Upper lobe of right lung (tissue), 1 donor: ENCODE results near the gene PCSK9. TPM values are rescaled to one million over a fixed set of nuclear protein-coding genes. Genes with fewer than 3 reads are reported as not detected.

ENCODE experiments used
- ATAC-seq: fragments of 200-7000 bp; cut with Tn5 transposase; one replicate; pipeline ENCODE4 v1.9.1; 2020; ENCODE audit warnings: mild to moderate bottlenecking, moderate library complexity
- DNase-seq: peaks from one replicate; pipeline ENCODE4 v3.0.0-alpha.2; 2020
- H3K27ac ChIP-seq: fragments of 200-600 bp; one replicate; pipeline ENCODE4 v1.8.0; 2022
- H3K27me3 ChIP-seq: fragments of 200-600 bp; one replicate; pipeline ENCODE4 v1.8.0; 2022; ENCODE audit warnings: mild to moderate bottlenecking
- H3K36me3 ChIP-seq: fragments of 200-600 bp; one replicate; pipeline ENCODE4 v1.8.0; 2022
- H3K4me1 ChIP-seq: fragments of 200-600 bp; one replicate; pipeline ENCODE4 v1.8.0; 2022
- H3K4me3 ChIP-seq: fragments of 200-600 bp; one replicate; pipeline ENCODE4 v1.8.0; 2022; ENCODE audit warnings: mild to moderate bottlenecking
- H3K9me3 ChIP-seq: fragments of 200-600 bp; one replicate; pipeline ENCODE4 v1.8.0; 2022
- intact Hi-C: fragments of 100-400 bp; cut with DNase I; formaldehyde crosslinking; loops from one replicate; pipeline ENCODE4 v1.11.0; 2022
- total RNA-seq: library from RNA; stranded (reverse); fragmentation: NEBNext Ultra II Directional; extraction: Animal tissue kit (Norgen Biotek cat#: 25700); gene quantifications from one replicate; pipeline ENCODE4 v1.2.1, GENCODE V29; 2021
- TF ChIP-seq, protein P1 (sequence below): fragments of 200-600 bp; IDR thresholded peaks from one replicate; pipeline ENCODE4 v1.8.0; 2022; ENCODE audit warnings: antibody characterized with exemption
- donor health status: DM: no; HTN: yes; CAD: no; lungs with severe emphysema.

The PCSK9 gene
- total RNA-seq, 1 donor from 2014 or later = 23.5 TPM

DNA sequence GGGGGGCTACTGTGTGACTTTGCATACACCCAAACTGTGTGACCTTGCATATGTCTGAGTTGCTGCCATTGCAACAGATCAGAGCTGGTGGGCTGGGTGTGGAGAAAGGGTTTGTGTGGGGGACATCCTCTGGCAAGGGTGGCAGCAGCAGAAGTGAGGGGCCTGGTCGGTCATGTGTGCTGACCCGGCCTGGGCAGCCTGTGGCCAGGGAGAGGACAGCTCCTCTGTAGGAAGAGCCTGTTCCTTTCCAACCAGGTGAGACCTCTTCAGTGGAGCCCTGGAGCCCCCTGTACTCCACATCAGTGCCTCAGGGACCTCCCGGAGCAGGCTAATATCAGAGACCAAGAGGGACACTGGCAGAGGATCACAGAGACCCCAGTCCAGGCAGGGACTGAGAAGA is 8.3 kb downstream of the PCSK9 start:
- intact Hi-C loops = no loop called here
- Histone ChIP-seq H3K4me3 (no peak overlapping the region), H3K36me3 (no peaks in the 10 kb centered on the region), H3K27ac (no peak overlapping the region), H3K27me3 (no peaks in the 10 kb centered on the region), H3K4me1 (no peaks in the 10 kb centered on the region), H3K9me3 (no peaks in the 10 kb centered on the region)
- TF ChIP-seq, protein P1, sequence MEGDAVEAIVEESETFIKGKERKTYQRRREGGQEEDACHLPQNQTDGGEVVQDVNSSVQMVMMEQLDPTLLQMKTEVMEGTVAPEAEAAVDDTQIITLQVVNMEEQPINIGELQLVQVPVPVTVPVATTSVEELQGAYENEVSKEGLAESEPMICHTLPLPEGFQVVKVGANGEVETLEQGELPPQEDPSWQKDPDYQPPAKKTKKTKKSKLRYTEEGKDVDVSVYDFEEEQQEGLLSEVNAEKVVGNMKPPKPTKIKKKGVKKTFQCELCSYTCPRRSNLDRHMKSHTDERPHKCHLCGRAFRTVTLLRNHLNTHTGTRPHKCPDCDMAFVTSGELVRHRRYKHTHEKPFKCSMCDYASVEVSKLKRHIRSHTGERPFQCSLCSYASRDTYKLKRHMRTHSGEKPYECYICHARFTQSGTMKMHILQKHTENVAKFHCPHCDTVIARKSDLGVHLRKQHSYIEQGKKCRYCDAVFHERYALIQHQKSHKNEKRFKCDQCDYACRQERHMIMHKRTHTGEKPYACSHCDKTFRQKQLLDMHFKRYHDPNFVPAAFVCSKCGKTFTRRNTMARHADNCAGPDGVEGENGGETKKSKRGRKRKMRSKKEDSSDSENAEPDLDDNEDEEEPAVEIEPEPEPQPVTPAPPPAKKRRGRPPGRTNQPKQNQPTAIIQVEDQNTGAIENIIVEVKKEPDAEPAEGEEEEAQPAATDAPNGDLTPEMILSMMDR = no peak
- ATAC-seq = no peak
- no peak for DNase-seq

- TF ChIP-seq, protein P1 = no peak
- no peaks in the 10 kb centered on the region for H3K27me3 ChIP-seq
- H3K27ac ChIP-seq = no peak overlapping the region
- intact Hi-C loops = no loop called here
- H3K4me1 ChIP-seq = no peaks in the 10 kb centered on the region
- H3K4me3 ChIP-seq = no peak overlapping the region
- DNase-seq (no peak), ATAC-seq (no peak)
- H3K9me3 ChIP-seq = no peaks in the 10 kb centered on the region
- no peaks in the 10 kb centered on the region for H3K36me3 ChIP-seq
Measured at GRCh38 chr1:55048453-55049270, 9.3 kb downstream of the PCSK9 start.

DNA sequence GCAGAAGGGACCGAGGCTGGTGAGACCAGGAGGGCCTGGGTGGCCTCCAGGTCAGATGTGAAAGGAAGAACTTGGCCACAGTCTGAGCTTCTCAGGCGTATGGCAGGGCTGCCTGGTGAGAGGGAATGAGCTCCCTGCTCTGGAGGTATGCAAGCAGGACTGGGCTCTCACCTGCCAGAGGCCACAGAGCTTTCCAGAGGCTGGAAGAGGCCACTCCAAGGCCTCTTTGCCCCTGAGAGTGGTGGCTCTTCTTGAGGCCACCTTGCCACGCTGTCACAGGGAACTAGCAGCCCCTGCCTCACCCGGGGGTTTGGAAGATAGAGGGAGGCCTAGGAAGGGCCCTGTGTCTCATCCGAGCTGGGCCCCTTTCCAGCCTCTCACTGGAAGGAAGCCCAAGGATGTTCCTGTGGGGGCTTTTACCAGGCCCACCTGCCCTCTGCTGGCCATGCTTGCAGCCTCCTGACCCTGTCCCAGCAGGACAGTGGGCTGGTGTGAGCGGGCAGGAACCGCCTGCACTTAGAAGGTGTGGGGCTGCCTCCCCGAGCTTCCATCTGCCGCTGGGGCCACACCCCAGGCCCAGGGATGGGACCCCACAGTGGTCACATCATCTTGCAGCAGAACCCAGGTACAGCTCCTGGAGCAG is 10.0 kb downstream of the PCSK9 start:
- no peak for ATAC-seq
- Histone ChIP-seq H3K9me3 (no peaks in the 10 kb centered on the region), H3K4me1 (no peaks in the 10 kb centered on the region), H3K36me3 (no peaks in the 10 kb centered on the region), H3K27ac (no peak overlapping the region), H3K4me3 (no peak overlapping the region), H3K27me3 (no peaks in the 10 kb centered on the region)
- TF ChIP-seq, protein P1 = no peak
- intact Hi-C loops = no loop called here
- no peak for DNase-seq

DNA sequence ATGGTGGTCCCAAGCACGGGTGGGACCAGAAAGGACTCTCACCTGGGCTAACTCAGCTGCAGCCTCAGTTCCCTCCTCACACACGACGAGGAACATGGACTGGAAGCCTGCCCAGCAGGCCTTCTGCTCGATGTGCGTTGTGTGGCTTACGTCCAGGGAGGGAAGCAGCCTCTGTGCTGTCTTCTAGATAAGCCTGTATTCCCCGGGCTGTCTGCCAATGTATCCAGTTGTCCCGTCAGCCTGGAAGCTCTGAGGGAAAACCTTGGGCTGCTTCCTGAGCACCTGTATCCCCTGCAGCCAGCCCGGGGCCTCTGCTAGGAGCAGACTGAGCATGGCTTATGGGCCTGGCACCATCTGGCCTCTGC is 10.5 kb downstream of the PCSK9 start:
- Histone ChIP-seq H3K4me1 (no peaks in the 10 kb centered on the region), H3K27me3 (no peaks in the 10 kb centered on the region), H3K36me3 (no peaks in the 10 kb centered on the region), H3K27ac (no peak overlapping the region), H3K9me3 (no peaks in the 10 kb centered on the region), H3K4me3 (no peak overlapping the region)
- TF ChIP-seq, protein P1 = no peak
- DNase-seq (no peak), ATAC-seq (no peak)
- intact Hi-C loops = no loop called here

DNA sequence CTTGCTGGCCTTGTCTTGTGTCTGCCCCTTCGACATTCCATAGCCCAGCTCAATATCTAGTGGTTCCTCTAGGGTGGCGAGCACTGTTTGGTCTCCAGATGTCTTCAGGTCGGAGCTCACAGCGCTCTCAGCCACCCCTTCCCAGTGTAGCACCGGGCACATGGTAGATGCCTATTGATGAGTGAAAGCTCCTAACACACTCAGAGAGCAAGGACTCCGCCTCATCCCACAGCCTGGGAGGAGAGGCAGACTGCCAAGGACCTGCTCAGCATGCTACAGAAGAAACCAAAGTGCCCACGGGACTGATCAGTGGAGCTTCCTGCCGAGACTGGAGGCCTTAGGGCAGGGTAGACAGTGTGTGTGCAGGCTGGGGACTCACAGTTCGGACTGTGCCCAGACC is 10.9 kb downstream of the PCSK9 start:
- no peak for DNase-seq

More for the DNA sequence above, 10.9 kb downstream of the PCSK9 start:
- Histone ChIP-seq H3K27ac (no peak overlapping the region), H3K9me3 (no peaks in the 10 kb centered on the region), H3K4me3 (no peak overlapping the region), H3K36me3 (no peaks in the 10 kb centered on the region), H3K27me3 (no peaks in the 10 kb centered on the region), H3K4me1 (no peaks in the 10 kb centered on the region)
- intact Hi-C loops = no loop called here
- TF ChIP-seq, protein P1 = no peak
- no peak for ATAC-seq
